Stimulated activated CD4-positive, alpha-beta T cell treated with anti-CD3 and anti-CD28 coated beads, Interleukin-1b, Interleukin-23, amount 100 ng/mL, for 24 hours (primary cell): ENCODE measurements around the gene MYOG.
A peak's percentile ranks its signal among the peaks of the same experiment; 100 is the strongest.

Source experiments
- DNase-seq, 4 experiments: peaks; one replicate each; pipeline ENCODE4 v3.0.0-alpha.2; 2020; ENCODE audit warnings: low read depth in 4 of 4, low spot score in 1 of 4

Gene MYOG

GRCh38 chr1:203117611-203118575 lies 32.1 kb upstream of the MYOG start:
- DNase-seq: peak in 1 of 4 experiments; percentile 32

DNA sequence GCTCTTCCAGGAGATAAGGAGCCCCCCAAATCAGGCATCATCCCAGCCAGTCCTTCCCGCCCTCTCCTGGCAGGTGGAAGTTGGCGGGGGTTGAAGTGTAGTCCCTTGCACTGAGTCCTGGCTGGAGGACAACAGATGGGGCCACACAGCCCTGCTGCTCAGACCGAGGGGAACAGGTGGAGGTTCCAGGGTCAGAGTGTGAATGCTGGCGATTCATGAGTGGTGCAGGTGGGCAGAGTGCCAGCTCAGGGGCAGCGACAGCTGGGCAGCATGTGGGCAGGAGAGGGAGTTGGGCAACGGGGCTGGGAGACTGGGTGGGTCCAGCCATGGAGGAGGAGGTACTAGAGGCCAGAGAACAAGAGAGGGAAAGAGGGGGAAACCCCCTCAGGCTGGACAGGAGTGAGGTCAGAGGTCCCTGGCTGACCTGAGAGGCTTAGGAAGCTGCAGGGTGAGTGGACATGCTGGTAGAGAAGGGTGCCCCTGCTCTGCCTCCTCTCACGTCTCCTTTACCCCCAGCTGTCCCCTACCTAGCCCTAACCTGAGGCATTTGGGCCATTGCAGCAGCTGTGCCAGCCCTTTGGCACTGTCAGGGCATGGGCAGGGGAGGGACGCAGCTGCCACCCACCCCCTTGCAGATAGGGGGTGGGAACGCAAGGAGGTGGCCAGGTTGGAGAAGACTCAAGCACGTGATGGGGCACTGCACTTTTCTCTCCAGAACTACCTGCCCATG lies 30.4 kb upstream of the MYOG start:
- no peak for DNase-seq

DNA sequence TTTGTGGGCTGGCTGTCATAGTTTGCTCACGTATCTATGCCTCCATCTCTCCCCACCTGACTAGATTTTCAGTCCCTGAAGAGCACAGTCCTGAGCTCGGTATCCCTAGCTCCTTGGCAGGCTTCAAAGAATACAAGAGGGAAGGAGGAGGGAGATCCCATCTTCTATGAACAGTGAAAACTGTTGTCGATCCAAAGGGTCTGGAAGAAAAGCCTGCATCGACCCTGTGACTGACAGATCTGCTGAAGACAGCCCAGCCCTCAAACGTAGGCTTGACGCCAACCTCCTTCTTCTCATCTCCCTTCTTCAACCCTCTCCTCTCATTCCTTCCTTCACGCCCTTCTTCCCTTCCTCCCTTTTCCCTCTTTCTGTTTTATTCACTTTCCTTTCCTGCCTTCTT lies 28.4 kb upstream of the MYOG start:
- DNase-seq: no peak

DNA sequence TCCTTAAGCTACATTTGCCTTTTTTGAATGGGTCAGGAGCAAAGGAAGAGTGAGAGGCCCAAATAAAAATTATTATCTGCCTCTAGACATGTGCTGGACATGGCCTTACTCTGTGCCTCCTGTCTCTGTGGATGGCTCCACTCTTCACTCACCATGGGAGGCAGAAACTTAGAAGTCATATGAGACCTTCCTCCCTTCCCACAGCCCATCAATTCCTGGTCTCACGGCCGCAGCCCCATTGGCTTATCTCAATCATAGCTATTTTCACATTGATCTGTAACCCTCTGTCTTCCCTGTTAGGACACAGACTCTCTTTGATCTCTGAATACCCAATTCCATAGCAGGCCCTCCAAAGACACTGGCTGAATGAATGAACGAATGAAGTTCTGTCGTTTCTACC lies 27.5 kb upstream of the MYOG start:
- no peak for DNase-seq

- no peak for DNase-seq
Observed at GRCh38 chr1:203112475-203112874, 26.7 kb upstream of the MYOG start.

DNA sequence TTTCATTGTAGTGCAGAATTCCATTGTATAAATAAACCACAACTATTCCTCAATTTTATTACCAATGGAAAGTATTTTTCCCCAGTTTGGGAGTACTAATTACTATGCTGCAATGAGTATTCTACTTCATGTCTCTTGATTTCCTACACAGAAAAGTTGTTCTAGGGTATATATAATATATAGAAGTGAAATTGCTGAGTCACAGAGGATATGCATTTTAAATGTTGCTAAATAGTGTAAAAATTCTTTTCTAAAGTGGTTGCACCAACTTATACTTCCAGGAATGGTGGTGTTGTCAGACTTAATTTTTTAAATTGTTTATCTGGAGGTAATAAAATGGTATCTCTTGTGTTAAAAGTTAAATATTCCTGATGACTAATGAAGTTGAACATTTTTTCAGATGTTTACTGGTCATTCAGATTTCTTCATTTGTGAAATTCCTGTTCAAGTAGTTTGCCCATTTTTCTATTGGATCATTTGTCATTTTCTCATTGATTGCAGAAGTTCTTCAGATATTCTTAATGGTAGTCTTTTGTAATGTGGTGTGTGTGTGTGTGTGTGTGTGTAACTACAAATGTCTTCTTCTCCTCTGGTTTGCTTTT lies 19.1 kb upstream of the MYOG start:
- no peak for DNase-seq

DNA sequence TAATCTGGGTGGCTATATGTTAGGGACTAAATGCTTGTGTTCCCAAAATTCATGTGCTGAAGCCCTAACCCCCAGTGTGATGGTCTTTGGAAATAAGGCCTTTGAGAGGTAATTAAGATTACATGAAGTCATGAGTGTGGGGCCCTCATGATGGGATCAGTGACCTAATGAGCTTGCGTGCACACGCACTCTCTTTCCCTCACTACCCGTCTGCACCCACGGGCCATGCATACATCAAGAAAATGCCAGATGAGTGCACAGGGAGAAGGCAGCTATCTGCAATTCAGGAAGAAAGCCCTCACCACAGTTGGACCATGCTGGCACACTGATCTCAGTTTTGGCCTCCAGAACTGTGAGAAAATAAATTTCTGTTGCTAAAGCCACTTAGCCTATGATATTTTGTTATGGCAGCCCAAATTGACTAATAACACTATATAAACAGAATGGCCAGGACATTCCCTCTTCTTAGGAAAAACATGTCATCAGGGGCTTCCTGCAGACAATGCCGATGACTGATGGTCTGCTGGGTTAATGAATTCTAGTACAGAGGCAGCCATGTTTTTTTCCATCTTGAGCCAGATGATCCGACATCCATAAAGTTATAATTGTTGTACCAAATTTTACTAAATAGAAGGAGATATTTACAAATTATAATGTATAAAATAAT lies 18.1 kb upstream of the MYOG start:
- no peak for DNase-seq

DNA sequence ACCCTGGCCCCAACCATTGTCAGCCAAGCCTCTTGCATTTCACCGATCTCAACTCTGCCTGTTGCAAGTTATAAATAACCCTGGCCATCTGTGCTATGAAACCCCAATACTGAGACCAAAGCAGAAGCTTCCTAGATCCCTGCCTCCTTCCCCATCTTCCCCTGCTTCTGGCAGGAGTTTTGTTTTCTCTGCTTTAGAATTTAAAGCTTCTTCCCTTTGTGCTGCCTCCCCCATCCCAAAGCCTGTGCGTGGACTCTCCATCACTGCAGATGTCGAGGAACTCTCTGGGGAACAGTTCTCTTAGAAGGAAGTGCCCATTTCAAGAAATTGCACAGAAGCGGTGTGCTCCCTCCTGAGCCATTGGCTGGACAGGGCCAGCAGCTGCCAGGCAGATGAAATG lies 17.4 kb upstream of the MYOG start:
- no peak for DNase-seq

- DNase-seq: no peak
Observed at GRCh38 chr1:203101813-203102634, 16.2 kb upstream of the MYOG start.

DNA sequence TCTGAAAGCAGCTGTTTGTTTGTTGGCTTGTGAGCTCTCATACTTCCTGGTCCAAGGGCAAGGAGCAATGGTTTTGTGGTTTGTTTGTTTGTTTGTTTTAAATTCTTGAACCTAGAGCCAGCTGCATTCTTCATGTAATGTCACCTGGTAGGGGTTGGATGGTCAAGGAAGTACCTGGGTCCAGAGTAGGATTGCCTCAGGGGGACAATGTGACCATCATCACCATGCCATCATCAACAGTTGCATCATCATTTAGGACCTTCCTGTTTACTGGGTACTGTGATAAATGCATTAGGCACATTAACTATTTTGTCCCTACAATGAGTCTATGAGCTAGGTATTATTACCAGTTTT lies 14.7 kb upstream of the MYOG start:
- no peak for DNase-seq

DNA sequence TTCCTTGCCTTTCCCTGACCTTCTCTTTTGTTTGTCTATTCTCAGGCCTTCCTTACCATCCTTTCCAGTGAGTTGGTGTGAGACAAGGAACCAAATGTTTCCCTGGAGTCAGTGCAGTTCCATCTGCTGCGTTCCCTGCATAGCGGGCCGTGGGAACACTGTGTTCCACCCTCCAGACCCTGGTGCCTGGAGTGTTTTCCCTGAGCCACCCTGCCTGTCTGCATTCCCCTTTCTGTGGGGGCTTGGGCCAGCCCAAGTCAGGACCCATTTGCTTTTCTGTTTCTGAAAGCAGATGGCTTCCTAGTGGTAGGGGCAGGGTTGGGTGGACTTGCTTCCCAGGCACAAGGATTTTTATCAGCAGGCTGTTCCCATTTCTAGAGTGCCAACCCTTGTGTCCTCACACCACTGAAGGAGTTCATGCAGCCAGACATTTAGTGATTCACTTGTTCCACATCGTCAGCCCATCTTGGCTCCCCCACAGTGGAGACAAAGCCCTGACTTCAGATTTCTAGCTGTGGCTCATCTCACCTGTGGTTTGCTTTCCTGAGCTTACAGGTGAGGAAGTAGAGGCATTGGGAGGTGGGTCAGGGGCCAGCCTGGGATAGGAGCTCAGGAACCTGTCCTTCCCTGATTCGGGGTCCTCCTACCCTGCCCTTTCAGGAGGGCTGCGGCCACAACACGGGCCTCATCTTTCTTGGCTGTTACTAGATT lies 14.1 kb upstream of the MYOG start:
- no peak for DNase-seq

GRCh38 chr1:203098914-203099520 lies 13.2 kb upstream of the MYOG start:
- no peak for DNase-seq

DNA sequence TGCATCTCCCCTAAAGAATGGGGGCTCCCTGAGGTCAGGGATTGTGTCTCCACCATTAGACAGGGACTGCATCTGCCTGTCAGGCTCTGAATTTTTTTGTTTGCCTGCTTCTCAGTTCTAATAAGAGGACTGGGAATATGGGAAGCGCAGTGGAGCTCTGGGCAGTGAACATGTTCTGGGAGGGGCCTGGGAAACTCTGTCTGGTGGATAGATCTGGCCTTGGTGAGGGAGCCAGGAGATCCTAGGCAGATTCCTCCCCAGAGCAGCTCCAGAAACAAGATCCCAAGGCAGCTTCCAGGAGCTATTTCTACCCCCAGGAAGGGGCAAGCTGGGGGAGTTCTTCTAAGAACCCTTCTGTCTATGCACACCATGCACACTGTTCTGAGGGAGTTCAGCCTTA lies 12.6 kb upstream of the MYOG start:
- no peak for DNase-seq

- no peak for DNase-seq
Observed at GRCh38 chr1:203097001-203097400, 11.2 kb upstream of the MYOG start.

DNA sequence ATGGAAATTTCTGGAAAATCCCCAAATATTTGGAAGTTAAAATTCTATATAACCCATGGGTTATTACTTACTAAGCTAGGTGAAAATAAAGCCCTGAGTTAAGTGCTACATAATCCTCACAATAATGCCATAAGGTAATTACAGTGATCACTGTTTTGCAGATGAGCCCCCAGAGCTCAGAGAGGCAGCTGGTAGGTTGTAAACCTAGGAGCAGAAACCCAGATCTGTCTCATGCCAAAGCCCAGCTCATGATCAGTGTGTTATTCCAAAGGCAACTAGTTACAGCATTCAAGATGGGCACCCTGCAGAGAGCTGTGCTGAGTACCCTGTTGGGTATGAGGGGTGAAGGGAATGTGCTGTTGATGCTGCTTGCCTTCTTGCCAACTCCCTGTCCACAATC lies 10.8 kb upstream of the MYOG start:
- no peak for DNase-seq

- no peak for DNase-seq
Observed at GRCh38 chr1:203095061-203095690, 9.4 kb upstream of the MYOG start.

- no peak for DNase-seq
Observed at GRCh38 chr1:203093754-203094410, 8.1 kb upstream of the MYOG start.

GRCh38 chr1:203091761-203092330 lies 6.0 kb upstream of the MYOG start:
- DNase-seq: no peak

GRCh38 chr1:203091199-203091477 lies 5.3 kb upstream of the MYOG start:
- no peak for DNase-seq
